Neuronal stem cell (in vitro differentiated cells): ENCODE measurements around the gene RNASE8.
A peak's percentile ranks its signal among the peaks of the same experiment; 100 is the strongest.

Experiments
- DNase-seq: peaks from one replicate; pipeline ENCODE4 v3.0.0-alpha.2; 2013; ENCODE audit warnings: low spot score
- H2AFZ ChIP-seq: one replicate; pipeline ENCODE4 v1.6.1; 2013; ENCODE audit warnings: mild to moderate bottlenecking, low read length, inconsistent platforms
- H2AK5ac ChIP-seq: 2 replicates; pipeline ENCODE4 v1.6.1; 2013; ENCODE audit warnings: low read depth, mild to moderate bottlenecking, inconsistent platforms, low read length, moderate library complexity, mixed read lengths
- H2BK120ac ChIP-seq: 2 replicates; pipeline ENCODE4 v1.6.1; 2013; ENCODE audit warnings: low read depth, mild to moderate bottlenecking, inconsistent platforms, low read length, moderate library complexity, mixed read lengths
- H2BK12ac ChIP-seq: one replicate; pipeline ENCODE4 v1.6.1; 2013; ENCODE audit warnings: low read length, inconsistent platforms
- H2BK15ac ChIP-seq: 2 replicates; pipeline ENCODE4 v1.6.1; 2013; ENCODE audit warnings: mild to moderate bottlenecking, low read length, inconsistent platforms, mixed read lengths
- H2BK5ac ChIP-seq: one replicate; pipeline ENCODE4 v1.6.1; 2013; ENCODE audit warnings: inconsistent platforms, mild to moderate bottlenecking, low read length, moderate library complexity
- H3K14ac ChIP-seq: one replicate; pipeline ENCODE4 v1.6.1; 2013; ENCODE audit warnings: low read length, inconsistent platforms
- H3K18ac ChIP-seq: 2 replicates; pipeline ENCODE4 v1.6.1; 2013; ENCODE audit warnings: low read length, inconsistent platforms
- H3K23ac ChIP-seq: 2 replicates; pipeline ENCODE4 v1.6.1; 2013; ENCODE audit warnings: low read depth, mild to moderate bottlenecking, mixed read lengths, low read length, inconsistent platforms; ENCODE audit not compliant: poor library complexity
- H3K27ac ChIP-seq: replicated peaks from 3 replicates; pipeline ENCODE4 v1.5.1; 2013; ENCODE audit warnings: low read length, inconsistent platforms
- H3K27me3 ChIP-seq, 3 experiments: 2 replicates each; pipeline ENCODE4 v1.6.1; 2013; ENCODE audit warnings: low read length in 3 of 3, mild to moderate bottlenecking in 2 of 3, inconsistent platforms in 1 of 3, low read depth in 1 of 3, mixed read lengths in 1 of 3, moderate library complexity in 1 of 3; ENCODE audit not compliant: control insufficient read depth in 3 of 3, insufficient read depth in 3 of 3
- H3K36me3 ChIP-seq, 2 donors: replicated peaks in 1 of 2; 2 replicates each; pipeline ENCODE4 v1.6.1; 2013; ENCODE audit warnings: low read length in 2 of 2; ENCODE audit not compliant: control insufficient read depth in 2 of 2, insufficient read depth in 2 of 2
- H3K4ac ChIP-seq: 2 replicates; pipeline ENCODE4 v1.6.1; 2013; ENCODE audit warnings: inconsistent platforms, mild to moderate bottlenecking, low read length, moderate library complexity
- H3K4me1 ChIP-seq, 2 donors: 1 replicate in 1 of 2; 2 replicates in 1 of 2; pipeline ENCODE4 v1.6.1; 2013; ENCODE audit warnings: low read length in 2 of 2, low read depth in 1 of 2; ENCODE audit not compliant: control insufficient read depth in 2 of 2, insufficient read depth in 1 of 2
- H3K4me2 ChIP-seq: one replicate; pipeline ENCODE4 v1.6.1; 2013; ENCODE audit warnings: mild to moderate bottlenecking, low read length, inconsistent platforms; ENCODE audit not compliant: insufficient read depth, poor library complexity, severe bottlenecking
- H3K4me3 ChIP-seq, 2 donors: 2 replicates each; pipeline ENCODE4 v1.5.1; 2013; ENCODE audit warnings: low read length in 2 of 2, mild to moderate bottlenecking in 2 of 2, inconsistent platforms in 1 of 2, moderate library complexity in 1 of 2
- H3K79me1 ChIP-seq: one replicate; pipeline ENCODE4 v1.6.1; 2013; ENCODE audit warnings: low read depth, mild to moderate bottlenecking, inconsistent platforms, low read length, moderate library complexity
- H3K9ac ChIP-seq: one replicate; pipeline ENCODE4 v1.6.1; 2013; ENCODE audit warnings: mild to moderate bottlenecking, low read depth, low read length, inconsistent platforms; ENCODE audit not compliant: poor library complexity
- H3K9me3 ChIP-seq, 2 donors: replicated peaks in 1 of 2; 2 replicates each; pipeline versions ENCODE3 to v1.6.1; 2013; ENCODE audit warnings: low read length in 2 of 2, mild to moderate bottlenecking in 2 of 2, inconsistent platforms in 1 of 2, low read depth in 1 of 2, mixed read lengths in 1 of 2, moderate library complexity in 1 of 2; ENCODE audit not compliant: control insufficient read depth in 2 of 2, insufficient read depth in 1 of 2
- H4K8ac ChIP-seq: one replicate; pipeline ENCODE4 v1.6.1; 2013; ENCODE audit warnings: low read depth, mild to moderate bottlenecking, inconsistent platforms, low read length, moderate library complexity
- H4K91ac ChIP-seq: one replicate; pipeline ENCODE4 v1.6.1; 2013; ENCODE audit warnings: low read length, low read depth, mild to moderate bottlenecking, inconsistent platforms; ENCODE audit not compliant: poor library complexity
- WGBS, 2 donors: extraction: QIAGEN DNeasy Blood & Tissue Kit; methylation state at CpG; one replicate each; pipeline ENCODE4 v1.1.7; 2013; ENCODE audit warnings: missing lambda C conversion rate in 2 of 2, mixed read lengths in 1 of 2; ENCODE audit not compliant: insufficient read length in 2 of 2, insufficient replicate concordance in 1 of 2; ENCODE audit errors: extremely low coverage in 2 of 2; 5-methylcytosine and 5-hydroxymethylcytosine counted together

The RNASE8 gene

DNA sequence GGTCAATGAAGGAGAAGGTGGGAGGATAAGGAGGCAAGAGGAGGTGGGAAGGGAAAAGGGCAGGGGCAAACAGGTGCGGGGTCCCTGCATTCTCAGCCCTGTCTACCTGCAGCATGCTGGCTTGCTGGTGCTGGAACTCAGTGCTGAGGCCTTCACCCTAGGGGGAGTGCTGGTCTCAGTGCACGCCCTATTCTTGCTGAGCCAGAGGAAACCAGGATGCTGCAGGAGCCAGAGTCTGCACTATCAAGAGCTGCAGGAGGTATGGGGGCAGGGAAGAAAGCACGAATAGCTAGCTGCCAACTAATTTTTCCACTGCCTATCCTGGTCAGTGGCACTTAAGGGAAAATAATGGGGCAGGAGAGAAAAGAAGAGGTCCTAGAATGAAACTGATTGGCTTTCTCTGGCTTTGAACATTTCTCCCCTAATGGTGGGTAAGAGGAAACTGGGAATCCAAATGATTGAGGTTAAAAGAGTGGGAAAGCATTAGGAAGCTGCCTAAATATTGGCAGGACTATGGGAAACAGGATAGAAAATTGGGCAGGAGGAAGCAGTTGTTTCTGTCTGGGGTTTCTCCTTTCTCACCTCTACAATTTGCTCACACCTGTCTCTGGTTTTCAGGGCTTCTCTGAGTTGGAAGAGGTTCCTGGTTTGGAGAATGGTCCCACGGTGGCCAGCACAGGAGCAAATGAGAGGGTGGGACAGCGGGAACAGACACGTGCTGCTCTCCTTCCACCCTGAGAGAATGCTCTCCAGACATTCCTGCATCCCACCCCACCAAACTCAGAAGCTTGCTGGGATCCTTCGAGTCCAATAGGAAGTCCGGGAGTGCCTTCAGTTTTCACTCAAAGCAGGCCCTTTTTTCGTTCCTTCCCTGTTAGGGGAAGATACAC lies 45.1 kb downstream of the RNASE8 start:
- no peak overlapping the region for H2BK120ac ChIP-seq
- H3K79me1 ChIP-seq, result no peaks in the 10 kb centered on the region
- H3K36me3 ChIP-seq, result no peaks in the 10 kb centered on the region
- no CpG with 5 or more reads among the region's 9 CpGs for WGBS, 2 donors
- no peak overlapping the region for H4K8ac ChIP-seq
- DNase-seq, result no peak
- H3K9ac ChIP-seq, result no peak overlapping the region
- H2BK15ac ChIP-seq, result peak overlapping the region; percentile 8
- no peaks in the 10 kb centered on the region for H3K27me3 ChIP-seq
- H2BK5ac ChIP-seq, result no peak overlapping the region
- H2AFZ ChIP-seq, result peak overlapping the region; percentile 97
- no peaks in the 10 kb centered on the region for H3K9me3 ChIP-seq
- H3K4me3 ChIP-seq, result peak overlapping the region; percentile 45 to 67
- H4K91ac ChIP-seq, result no peak overlapping the region
- H2BK12ac ChIP-seq, result no peak overlapping the region
- no peak overlapping the region for H3K4ac ChIP-seq
- H3K27ac ChIP-seq, result peak overlapping the region; percentile 15
- no peak overlapping the region for H2AK5ac ChIP-seq
- H3K4me1 ChIP-seq, result peaks cover 28 to 40% of the 10 kb centered on the region in 2 donors
- H3K18ac ChIP-seq, result peak overlapping the region; percentile 21
- no peak overlapping the region for H3K14ac ChIP-seq
- H3K23ac ChIP-seq, result no peak overlapping the region
- peak overlapping the region; percentile 54 for H3K4me2 ChIP-seq

DNA sequence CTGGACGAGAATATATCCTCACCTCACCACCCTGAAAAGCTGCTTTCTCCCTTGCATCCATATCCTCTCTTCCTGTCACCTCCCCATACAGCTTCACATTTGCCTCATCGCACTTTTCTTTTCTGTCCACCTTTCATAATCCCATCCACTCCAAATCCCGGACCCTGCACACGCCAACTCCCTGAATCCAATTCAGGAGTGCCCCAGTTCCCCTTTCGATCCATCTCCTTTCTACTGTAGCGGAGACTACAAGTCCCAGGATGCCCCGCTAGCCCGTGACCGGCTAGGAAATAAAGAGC lies 45.7 kb downstream of the RNASE8 start:
- H3K14ac ChIP-seq, result no peak overlapping the region
- no peak overlapping the region for H3K4ac ChIP-seq
- no CpG with 5 or more reads among the region's 9 CpGs for WGBS, 2 donors
- H2BK12ac ChIP-seq, result no peak overlapping the region
- H4K91ac ChIP-seq, result no peak overlapping the region
- H2BK15ac ChIP-seq, result no peak overlapping the region
- H4K8ac ChIP-seq, result no peak overlapping the region
- H3K4me2 ChIP-seq, result peak overlapping the region; percentile 54
- H3K36me3 ChIP-seq, result no peaks in the 10 kb centered on the region
- peak overlapping the region; percentile 15 for H3K27ac ChIP-seq
- H3K23ac ChIP-seq, result no peak overlapping the region
- H3K4me1 ChIP-seq, result peaks cover 28 to 40% of the 10 kb centered on the region in 2 donors
- no peak overlapping the region for H2AK5ac ChIP-seq
- H2AFZ ChIP-seq, result peak overlapping the region; percentile 97
- H3K9ac ChIP-seq, result no peak overlapping the region
- no peaks in the 10 kb centered on the region for H3K9me3 ChIP-seq
- peak overlapping the region; percentile 98 for H2BK5ac ChIP-seq
- H2BK120ac ChIP-seq, result no peak overlapping the region
- no peak overlapping the region for H3K18ac ChIP-seq
- H3K79me1 ChIP-seq, result no peaks in the 10 kb centered on the region
- peak overlapping the region; percentile 45 to 67 for H3K4me3 ChIP-seq
- DNase-seq, result no peak
- no peaks in the 10 kb centered on the region for H3K27me3 ChIP-seq

DNA sequence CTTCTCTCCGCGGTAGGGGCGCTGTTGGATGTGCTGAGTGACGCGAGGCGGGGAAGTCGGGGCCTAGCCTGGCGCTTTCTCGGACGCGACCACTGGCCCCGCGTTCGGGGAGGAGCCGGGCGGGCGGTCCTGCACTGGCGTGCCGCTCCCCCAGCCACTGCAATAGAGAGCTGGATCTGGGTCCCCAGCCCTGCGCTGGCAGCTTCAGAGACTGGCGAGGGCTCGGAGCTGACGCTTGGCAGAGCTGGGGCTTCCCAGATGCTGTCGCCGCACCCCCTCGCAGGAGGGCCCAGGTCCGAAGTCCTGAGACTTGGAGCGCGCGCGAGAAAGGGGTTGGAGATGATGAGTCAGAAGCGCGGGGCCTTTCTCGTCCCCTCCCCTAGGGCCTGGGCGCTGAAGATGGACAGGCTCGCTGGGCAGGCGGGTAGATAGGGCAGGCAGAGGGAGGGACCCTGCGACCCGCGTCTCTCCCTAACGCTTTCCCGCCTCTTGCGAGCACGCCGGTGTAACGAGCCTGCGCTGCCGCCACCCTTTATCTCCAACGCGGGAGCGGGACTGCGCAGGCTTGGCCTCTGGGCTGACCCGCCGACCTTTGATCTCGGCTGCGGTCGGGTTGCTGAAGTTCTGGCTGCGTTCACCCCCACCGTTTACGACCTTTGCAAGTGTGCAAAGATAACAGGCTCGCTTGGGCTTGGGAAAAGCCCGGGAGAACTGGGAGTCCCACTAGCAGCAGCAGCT lies 46.3 kb downstream of the RNASE8 start:
- peak overlapping the region; percentile 29 for H2BK120ac ChIP-seq
- no peak overlapping the region for H4K91ac ChIP-seq
- H3K4ac ChIP-seq, result no peak overlapping the region
- no CpG with 5 or more reads among the region's 62 CpGs for WGBS, 2 donors
- H3K27me3 ChIP-seq, result no peaks in the 10 kb centered on the region
- peak overlapping the region; percentile 98 for H2BK5ac ChIP-seq
- H3K23ac ChIP-seq, result peak overlapping the region; percentile 83
- H2BK15ac ChIP-seq, result no peak overlapping the region
- H3K9ac ChIP-seq, result peak overlapping the region; percentile 100
- H3K9me3 ChIP-seq, result no peaks in the 10 kb centered on the region
- H2BK12ac ChIP-seq, result no peak overlapping the region
- H3K14ac ChIP-seq, result peak overlapping the region; percentile 74
- H2AK5ac ChIP-seq, result peak overlapping the region; percentile 57
- no peaks in the 10 kb centered on the region for H3K36me3 ChIP-seq
- no peaks in the 10 kb centered on the region for H3K79me1 ChIP-seq
- no peak overlapping the region for H4K8ac ChIP-seq
- H3K4me3 ChIP-seq, result peak overlapping the region; percentile 67 to 91
- peak overlapping the region; percentile 81 for H3K4me2 ChIP-seq
- peak overlapping the region; percentile 99 for H3K18ac ChIP-seq
- H3K27ac ChIP-seq, result peak overlapping the region; percentile 98
- peak overlapping the region; percentile 97 for H2AFZ ChIP-seq
- DNase-seq, result peak; percentile 95
- peaks cover 28 to 40% of the 10 kb centered on the region in 2 donors for H3K4me1 ChIP-seq

DNA sequence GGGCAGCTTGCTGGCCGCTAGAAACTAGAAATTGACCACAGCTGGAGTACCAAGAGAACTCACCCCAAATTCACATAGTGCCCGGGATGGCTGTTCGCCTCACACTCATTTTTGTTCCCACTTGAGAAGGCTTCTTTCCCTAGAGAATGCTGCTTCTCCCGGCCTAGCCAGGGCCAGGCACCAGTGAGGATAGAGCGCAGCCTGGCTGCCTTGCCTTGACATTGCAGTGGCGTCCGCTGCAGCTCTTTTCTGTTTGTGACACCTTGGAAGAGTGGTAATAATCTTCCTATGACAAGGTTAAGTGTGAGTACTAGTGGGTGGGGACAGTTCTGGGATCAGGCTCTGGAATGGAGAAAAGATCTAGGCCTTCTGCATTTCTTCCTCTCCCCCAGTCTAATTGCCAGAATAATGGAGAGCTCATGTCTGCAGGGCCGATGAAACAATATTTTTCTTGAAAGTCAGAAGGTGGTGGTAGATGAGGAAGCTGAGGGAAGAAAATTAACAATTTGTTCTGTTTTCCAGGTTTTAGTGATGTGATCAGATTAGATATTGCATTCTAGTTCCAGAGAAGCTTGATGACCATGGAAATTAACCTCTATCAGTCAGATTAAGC lies 46.9 kb downstream of the RNASE8 start:
- Histone ChIP-seq H3K23ac (peak overlapping the region; percentile 83), H3K4me1 (peaks cover 23 to 37% of the 10 kb centered on the region in 2 donors), H3K14ac (peak overlapping the region; percentile 74), H4K91ac (no peak overlapping the region), H3K18ac (peak overlapping the region; percentile 99), H4K8ac (no peak overlapping the region), H3K27me3 (no peaks in the 10 kb centered on the region), H3K4ac (no peak overlapping the region), H2BK15ac (no peak overlapping the region), H3K4me3 (peak overlapping the region; percentile 67 to 91), H3K9me3 (no peaks in the 10 kb centered on the region), H2BK5ac (peak overlapping the region; percentile 98), H3K27ac (peak overlapping the region; percentile 98), H2AK5ac (peak overlapping the region; percentile 57), H3K36me3 (no peaks in the 10 kb centered on the region), H2BK12ac (no peak overlapping the region), H3K4me2 (peak overlapping the region; percentile 81), H2AFZ (peak overlapping the region; percentile 97), H3K9ac (peak overlapping the region; percentile 100), H3K79me1 (no peaks in the 10 kb centered on the region), H2BK120ac (peak overlapping the region; percentile 29)
- DNase-seq, result no peak
- no CpG with 5 or more reads among the region's 8 CpGs for WGBS, 2 donors
